IPS-20b (cell line): ENCODE results near the gene DUOX1.

Experiments used
- H3K27ac ChIP-seq: one replicate; pipeline ENCODE4 v1.5.1; 2013; ENCODE audit warnings: low read length
- H3K27me3 ChIP-seq: 2 replicates; pipeline ENCODE4 v1.6.1; 2013; ENCODE audit warnings: mild to moderate bottlenecking, low read length, inconsistent platforms; ENCODE audit not compliant: insufficient read depth
- H3K36me3 ChIP-seq: 2 replicates; pipeline ENCODE4 v1.6.1; 2013; ENCODE audit warnings: low read depth, mild to moderate bottlenecking, inconsistent platforms, low read length, moderate library complexity; ENCODE audit not compliant: insufficient read depth
- H3K4me1 ChIP-seq: 2 replicates; pipeline ENCODE4 v1.6.1; 2013; ENCODE audit warnings: mild to moderate bottlenecking, control low read depth, inconsistent platforms, low read length, moderate library complexity; ENCODE audit not compliant: insufficient read depth
- H3K4me3 ChIP-seq: 2 replicates; pipeline ENCODE4 v1.5.1; 2013; ENCODE audit warnings: mild to moderate bottlenecking, low read length, inconsistent platforms
- H3K9ac ChIP-seq: 2 replicates; pipeline ENCODE4 v1.6.1; 2013; ENCODE audit warnings: low read depth, mild to moderate bottlenecking, inconsistent platforms, low read length, moderate library complexity
- H3K9me3 ChIP-seq: 2 replicates; pipeline ENCODE4 v1.6.1; 2013; ENCODE audit warnings: mild to moderate bottlenecking, low read depth, low read length, inconsistent platforms; ENCODE audit not compliant: insufficient read depth

Gene DUOX1

GRCh38 chr15:45180201-45180600, 50.4 kb downstream of the DUOX1 start:
- Histone ChIP-seq H3K9me3 (no peaks in the 10 kb centered on the region), H3K4me3 (no peak overlapping the region), H3K4me1 (peaks cover 30% of the 10 kb centered on the region), H3K27me3 (no peaks in the 10 kb centered on the region), H3K36me3 (peaks cover 26% of the 10 kb centered on the region), H3K9ac (no peak overlapping the region), H3K27ac (no peak overlapping the region)

DNA sequence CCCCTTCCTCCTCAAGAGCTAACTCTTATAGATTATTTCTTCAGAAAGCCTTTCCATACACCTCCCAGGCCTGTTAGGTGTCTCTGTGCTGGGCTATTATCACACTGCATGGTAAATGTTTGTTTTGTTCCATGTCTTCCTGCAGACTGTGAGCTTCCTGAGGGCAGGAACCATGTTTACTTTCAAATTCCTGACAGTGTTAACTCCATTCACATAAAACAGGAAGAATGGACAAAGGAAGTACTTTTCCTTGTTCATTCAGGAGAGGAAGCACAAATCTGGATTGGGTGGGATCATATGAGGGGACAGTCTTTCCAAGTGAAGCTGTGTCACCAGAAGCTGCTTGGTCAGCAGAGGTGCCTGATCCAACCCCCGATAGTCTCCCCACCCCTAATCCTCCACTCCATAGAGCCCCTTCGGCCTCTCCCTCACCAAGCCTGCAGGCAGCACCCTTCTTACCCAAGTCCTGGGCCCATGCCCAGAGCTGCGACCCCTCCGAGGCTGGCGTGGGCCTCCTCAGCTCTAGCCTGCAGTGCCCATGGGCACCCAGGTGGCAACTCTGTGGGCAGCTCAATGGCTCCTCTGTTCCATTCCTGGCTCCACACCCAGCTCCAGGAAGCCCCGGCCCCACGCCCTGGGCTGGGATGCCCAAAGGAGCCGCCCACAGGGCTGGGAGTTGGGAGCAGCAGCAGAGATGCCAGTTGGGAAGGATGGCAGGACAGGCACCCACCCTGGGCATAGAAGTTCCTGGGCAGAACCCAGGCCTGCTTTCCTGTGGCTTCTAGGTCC, 51.0 kb downstream of the DUOX1 start:
- Histone ChIP-seq H3K4me3 (no peak overlapping the region), H3K4me1 (peaks cover 30% of the 10 kb centered on the region), H3K36me3 (peaks cover 22% of the 10 kb centered on the region), H3K9ac (no peak overlapping the region), H3K27ac (no peak overlapping the region), H3K9me3 (no peaks in the 10 kb centered on the region), H3K27me3 (0 out of 2 replicates have a peak, but pooled peaks cover 2% of the 10 kb centered on the region)

DNA sequence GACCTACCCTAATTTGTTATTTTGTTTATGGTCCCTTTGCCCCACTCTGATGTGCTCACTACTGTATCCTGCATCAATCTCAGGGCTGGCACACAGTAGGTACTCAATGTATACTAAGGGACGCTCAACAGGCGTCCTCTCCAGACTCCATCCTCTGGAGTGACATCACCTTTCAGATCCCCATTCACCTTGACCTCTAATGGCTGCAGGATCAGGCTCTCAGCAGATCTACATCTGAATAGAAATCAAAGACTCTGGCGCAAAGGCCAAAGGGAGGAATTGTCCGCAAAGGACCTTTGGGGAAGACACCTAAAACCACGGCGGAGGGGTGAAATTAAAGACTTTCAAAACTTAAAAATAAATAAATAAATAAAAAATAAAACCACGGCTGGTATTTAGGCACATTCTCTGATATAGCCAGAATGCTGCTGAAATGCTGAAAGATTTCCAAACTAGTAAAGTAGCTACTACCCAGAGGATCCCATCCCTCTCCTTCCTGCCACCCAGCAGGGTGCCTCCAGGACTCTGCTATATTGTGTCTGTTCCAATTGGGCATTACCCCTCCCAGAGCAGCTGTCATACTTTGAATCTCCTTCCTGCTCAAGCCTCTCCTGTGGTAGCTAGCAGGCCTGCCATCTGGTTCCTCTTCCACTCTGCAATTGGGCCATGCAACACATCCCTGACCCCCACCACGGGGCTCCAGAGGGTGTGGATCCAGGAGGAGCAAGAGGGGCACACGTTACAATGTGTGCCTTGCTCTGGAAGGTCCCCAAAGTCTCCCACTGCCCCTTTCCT, 51.9 kb downstream of the DUOX1 start:
- Histone ChIP-seq H3K36me3 (peaks cover 14% of the 10 kb centered on the region; the same call in 1 of the 2 replicates), H3K9me3 (no peaks in the 10 kb centered on the region), H3K9ac (no peak overlapping the region), H3K27ac (no peak overlapping the region), H3K27me3 (peaks cover 10% of the 10 kb centered on the region), H3K4me1 (peaks cover 36% of the 10 kb centered on the region), H3K4me3 (no peak overlapping the region)

- Histone ChIP-seq H3K4me1 (peaks cover 36% of the 10 kb centered on the region), H3K9me3 (no peaks in the 10 kb centered on the region), H3K36me3 (0 out of 2 replicates have a peak, but pooled peaks cover 2% of the 10 kb centered on the region), H3K4me3 (0 out of 2 replicates have a peak overlapping the region, but pooled peaks have one; percentile 2), H3K27ac (peak overlapping the region; percentile 2), H3K9ac (no peak overlapping the region), H3K27me3 (peaks cover 16% of the 10 kb centered on the region)
These were observed 53.2 kb downstream of the DUOX1 start for GRCh38 chr15:45182996-45183395.

GRCh38 chr15:45183511-45183910, 53.7 kb downstream of the DUOX1 start:
- Histone ChIP-seq H3K36me3 (no peaks in the 10 kb centered on the region), H3K27ac (peak overlapping the region; percentile 2), H3K9ac (no peak overlapping the region; the same call in 1 of the 2 replicates), H3K4me3 (0 out of 2 replicates have a peak overlapping the region, but pooled peaks have one; percentile 2), H3K4me1 (peaks cover 36% of the 10 kb centered on the region), H3K27me3 (peaks cover 21% of the 10 kb centered on the region), H3K9me3 (no peaks in the 10 kb centered on the region)

DNA sequence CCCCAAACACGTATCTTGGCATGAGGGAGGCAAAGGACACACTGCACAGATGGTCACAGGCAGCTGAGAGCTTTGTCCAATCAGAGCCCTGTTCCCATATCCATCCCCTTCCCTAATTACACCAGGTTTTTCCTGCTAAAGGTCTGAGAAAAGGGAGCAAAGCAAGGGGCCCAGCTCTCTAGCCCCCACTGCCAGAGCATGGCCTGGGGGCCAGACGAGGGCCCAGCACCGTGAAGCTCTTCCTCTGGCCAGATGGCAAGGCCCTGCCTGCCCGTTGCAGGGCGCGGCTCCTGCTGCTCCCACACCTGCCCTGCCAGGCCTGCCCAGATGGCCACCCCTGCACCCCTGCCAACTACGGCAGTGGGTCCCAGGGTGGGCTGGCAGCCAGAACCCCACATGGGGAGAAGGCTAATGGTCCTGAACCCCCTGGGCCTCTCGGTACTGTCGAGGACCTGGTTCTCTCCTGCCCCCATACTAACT, 54.8 kb downstream of the DUOX1 start:
- H3K27ac ChIP-seq: no peak overlapping the region
- no peak overlapping the region for H3K9ac ChIP-seq
- peaks cover 36% of the 10 kb centered on the region for H3K4me1 ChIP-seq

GRCh38 chr15:45185069-45185779, 55.4 kb downstream of the DUOX1 start:
- no peaks in the 10 kb centered on the region for H3K9me3 ChIP-seq
- H3K27ac ChIP-seq: no peak overlapping the region
- no peak overlapping the region for H3K4me3 ChIP-seq
- H3K9ac ChIP-seq: no peak overlapping the region
- peaks cover 38% of the 10 kb centered on the region for H3K27me3 ChIP-seq
- no peaks in the 10 kb centered on the region for H3K36me3 ChIP-seq
- H3K4me1 ChIP-seq: peaks cover 36% of the 10 kb centered on the region

More for the DNA sequence above, 54.8 kb downstream of the DUOX1 start:
- no peak overlapping the region for H3K4me3 ChIP-seq
- no peaks in the 10 kb centered on the region for H3K36me3 ChIP-seq
- peaks cover 32% of the 10 kb centered on the region for H3K27me3 ChIP-seq
- no peaks in the 10 kb centered on the region for H3K9me3 ChIP-seq

DNA sequence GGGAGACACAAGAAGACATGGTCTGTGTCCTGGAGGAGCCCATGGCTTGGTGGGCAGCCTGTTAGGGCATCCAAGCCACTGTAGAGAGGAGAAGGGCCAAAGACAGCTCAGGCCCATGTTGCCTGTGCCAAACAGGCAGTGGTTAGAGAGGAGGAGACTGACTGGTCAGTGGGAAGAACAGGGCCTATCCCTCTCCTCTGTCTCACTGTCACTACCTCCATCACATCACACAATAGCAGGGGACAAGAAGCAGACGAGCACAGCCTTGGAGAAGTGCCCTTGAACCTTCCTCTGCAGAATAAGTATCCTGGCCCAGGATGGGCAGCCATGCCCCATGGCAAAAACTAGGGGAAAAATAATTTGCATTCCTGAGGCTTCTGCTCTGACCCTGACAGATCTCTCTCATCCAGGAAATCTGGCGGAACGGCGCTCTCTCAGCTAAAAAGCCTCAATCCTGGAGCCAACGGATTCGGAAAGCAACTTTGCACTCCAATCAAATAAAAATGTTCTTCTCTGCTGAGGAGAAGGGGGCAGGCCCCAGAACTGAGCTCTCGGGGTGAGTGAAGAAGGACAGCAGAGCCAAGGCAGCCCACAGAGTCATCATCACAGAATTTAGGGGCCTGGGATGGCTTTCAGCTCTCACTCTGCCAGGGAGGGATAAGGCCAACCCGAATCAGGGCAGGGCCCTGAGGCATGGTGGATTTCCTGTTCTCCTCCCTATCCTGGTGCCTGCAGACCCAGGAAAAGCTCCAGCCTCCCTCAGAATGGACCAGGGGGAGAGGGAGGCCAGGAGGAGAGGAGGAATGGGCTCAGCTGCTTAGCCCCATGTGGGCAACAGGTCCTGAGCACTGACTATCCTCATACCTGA, 56.3 kb downstream of the DUOX1 start:
- Histone ChIP-seq H3K4me1 (peaks cover 36% of the 10 kb centered on the region), H3K27ac (no peak overlapping the region), H3K9me3 (no peaks in the 10 kb centered on the region), H3K36me3 (no peaks in the 10 kb centered on the region), H3K9ac (peak overlapping the region; percentile 70; the same call in 1 of the 2 replicates), H3K27me3 (peaks cover 44% of the 10 kb centered on the region), H3K4me3 (peak overlapping the region; percentile 67)

- H3K9ac ChIP-seq: peak overlapping the region; percentile 70; the same call in 1 of the 2 replicates
- peaks cover 34% of the 10 kb centered on the region for H3K4me1 ChIP-seq
These were observed 57.2 kb downstream of the DUOX1 start for GRCh38 chr15:45186771-45187577.

GRCh38 chr15:45187578-45187893, 57.7 kb downstream of the DUOX1 start:
- peak overlapping the region; percentile 67; the same call in 1 of the 2 replicates for H3K4me3 ChIP-seq
- H3K27me3 ChIP-seq: peaks cover 49% of the 10 kb centered on the region
- H3K9me3 ChIP-seq: no peaks in the 10 kb centered on the region
- peak overlapping the region; percentile 70; the same call in 1 of the 2 replicates for H3K9ac ChIP-seq
- no peaks in the 10 kb centered on the region for H3K36me3 ChIP-seq
- no peak overlapping the region for H3K27ac ChIP-seq
- H3K4me1 ChIP-seq: peaks cover 28% of the 10 kb centered on the region

More at GRCh38 chr15:45186771-45187577, 57.2 kb downstream of the DUOX1 start:
- peak overlapping the region; percentile 67 for H3K4me3 ChIP-seq
- no peaks in the 10 kb centered on the region for H3K9me3 ChIP-seq
- no peak overlapping the region for H3K27ac ChIP-seq
- H3K36me3 ChIP-seq: no peaks in the 10 kb centered on the region
- H3K27me3 ChIP-seq: peaks cover 49% of the 10 kb centered on the region
